Mesothelial cell of epicardium (in vitro differentiated cells): ENCODE measurements around the gene UBE2F. TPM values are rescaled to one million over a fixed set of nuclear protein-coding genes. Genes with fewer than 3 reads are reported as not detected.
"Not testable (repeated sequence)": the region's sequence is repeated elsewhere in the genome, so short reads cannot be mapped to it uniquely, and the experiment has no call there.

ENCODE experiments used
- DNase-seq, 2 experiments: peaks; one replicate each; pipeline ENCODE4 v3.0.0; 2021; ENCODE audit warnings: low spot score in 2 of 2; ENCODE audit not compliant: unreplicated experiment in 2 of 2
- H3K27ac Mint-ChIP-seq: 2 replicates; pipeline ENCODE4 v1.8.0; 2021; ENCODE audit warnings: mixed read lengths
- H3K27me3 Mint-ChIP-seq: 2 replicates; pipeline ENCODE4 v1.8.0; 2021; ENCODE audit warnings: low read depth, mixed read lengths
- H3K36me3 Mint-ChIP-seq: 2 replicates; pipeline ENCODE4 v1.8.0; 2021; ENCODE audit warnings: mixed read lengths
- H3K4me1 Mint-ChIP-seq: 2 replicates; pipeline ENCODE4 v1.8.0; 2021; ENCODE audit warnings: mixed read lengths
- H3K4me3 Mint-ChIP-seq: 2 replicates; pipeline ENCODE4 v1.8.0; 2021; ENCODE audit warnings: mild to moderate bottlenecking, moderate library complexity, mixed read lengths
- H3K9me3 Mint-ChIP-seq: 2 replicates; pipeline ENCODE4 v1.8.0; 2021; ENCODE audit warnings: mixed read lengths
- CTCF ChIP-seq: fragments of 200-600 bp; sonication (generic); IDR thresholded peaks from one replicate; pipeline ENCODE4 v1.5.0; 2021; ENCODE audit warnings: antibody characterized with exemption; ENCODE audit not compliant: unreplicated experiment
- total RNA-seq: library from RNA; stranded (reverse); gene quantifications from 3 replicates; pipeline ENCODE4 v1.2.1, GENCODE V29; 2021

The UBE2F gene
- total RNA-seq, 1 donor from 2014 or later, result 33.4 TPM

GRCh38 chr2:238043851-238044250 is 77.0 kb downstream of the UBE2F start:
- Mint-ChIP-seq H3K4me3 (no peak overlapping the region), H3K27me3 (no peaks in the 10 kb centered on the region), H3K27ac (no peak overlapping the region), H3K36me3 (peaks cover 38% of the 10 kb centered on the region), H3K4me1 (no peaks in the 10 kb centered on the region), H3K9me3 (peaks cover 17% of the 10 kb centered on the region)
- TF ChIP-seq CTCF, result no peak
- no peak for DNase-seq

- Mint-ChIP-seq H3K9me3 (peaks cover 17% of the 10 kb centered on the region), H3K27me3 (no peaks in the 10 kb centered on the region), H3K4me1 (no peaks in the 10 kb centered on the region), H3K4me3 (no peak overlapping the region), H3K27ac (no peak overlapping the region), H3K36me3 (peaks cover 33% of the 10 kb centered on the region)
- no peak for TF ChIP-seq CTCF
- no peak for DNase-seq
Observed at GRCh38 chr2:238045575-238045974, 78.8 kb downstream of the UBE2F start.

GRCh38 chr2:238046725-238047270 is 80.0 kb downstream of the UBE2F start:
- H3K4me1 Mint-ChIP-seq, result no peaks in the 10 kb centered on the region
- H3K4me3 Mint-ChIP-seq, result no peak overlapping the region
- H3K9me3 Mint-ChIP-seq, result peaks cover 17% of the 10 kb centered on the region
- no peaks in the 10 kb centered on the region for H3K27me3 Mint-ChIP-seq
- no peak for TF ChIP-seq CTCF
- no peak for DNase-seq
- H3K27ac Mint-ChIP-seq, result no peak overlapping the region
- H3K36me3 Mint-ChIP-seq, result peaks cover 25% of the 10 kb centered on the region

- Mint-ChIP-seq H3K36me3 (no peaks in the 10 kb centered on the region), H3K4me1 (no peaks in the 10 kb centered on the region), H3K9me3 (peaks cover 11% of the 10 kb centered on the region), H3K4me3 (no peak overlapping the region), H3K27me3 (peaks cover 14% of the 10 kb centered on the region), H3K27ac (no peak overlapping the region)
- TF ChIP-seq CTCF, result no peak
- DNase-seq, result no peak
Observed at GRCh38 chr2:238053191-238053776, 86.5 kb downstream of the UBE2F start.

GRCh38 chr2:238055841-238056240 is 89.0 kb downstream of the UBE2F start:
- Mint-ChIP-seq H3K4me1 (peaks cover 8% of the 10 kb centered on the region), H3K9me3 (peaks cover 5% of the 10 kb centered on the region), H3K27ac (no peak overlapping the region), H3K36me3 (no peaks in the 10 kb centered on the region), H3K27me3 (peaks cover 14% of the 10 kb centered on the region), H3K4me3 (no peak overlapping the region)
- TF ChIP-seq CTCF, result no peak
- no peak for DNase-seq

- Mint-ChIP-seq H3K27me3 (peaks cover 14% of the 10 kb centered on the region), H3K4me1 (peaks cover 17% of the 10 kb centered on the region), H3K4me3 (peak overlapping the region; percentile 36)
- H3K36me3 Mint-ChIP-seq, H3K9me3 Mint-ChIP-seq, DNase-seq, H3K27ac Mint-ChIP-seq: not testable (repeated sequence)
Observed at GRCh38 chr2:238057696-238058575, 91.1 kb downstream of the UBE2F start.
